K562 (cell line): ENCODE data around the gene ARHGEF1. TPM values are rescaled to one million over a fixed set of nuclear protein-coding genes. Genes with fewer than 3 reads are reported as not detected.

Experiments used
- ATAC-seq: fragments of 200-7000 bp; cut with Tn5 transposase; 3 replicates; pipeline ENCODE4 v1.9.1; 2020; ENCODE audit warnings: moderate library complexity
- BruUV-seq: library from RNA; stranded (reverse); fragments of 400-500 nt; replicated peaks from 2 replicates; lab custom pipeline; 2021; lab: Mats Ljungman, UMichigan
- CTCF ChIA-PET: fragments of 300-600 bp; formaldehyde crosslinking; extraction: SDS; loops from one replicate; lab custom pipeline; 2021; ENCODE audit warnings: low intra/inter-chr PET ratio; lab: Yijun Ruan, JAX
- POLR2A ChIA-PET: fragments of 300-600, 350-650 bp; sonication (Branson Sonifier 250); formaldehyde crosslinking; extraction: SDS; loops from one replicate; lab custom pipeline; 2021; ENCODE audit warnings: antibody characterized with exemption, inconsistent platforms; lab: Yijun Ruan, JAX
- DNase-seq, 4 experiments: peaks; one replicate each; pipeline versions ENCODE4 v3.0.0 to v3.0.0-alpha.2; 2011 to 2018; ENCODE audit warnings: low spot score in 3 of 4, mixed read lengths in 3 of 4; ENCODE audit errors: extremely low read depth in 1 of 4
- FAIRE-seq: peaks from 2 replicates; lab custom pipeline; 2011; peaks lifted over from hg19 to GRCh38; lab: Jason Lieb, UNC
- H2AFZ ChIP-seq: 2 replicates; pipeline ENCODE4 v1.6.0; 2011; ENCODE audit warnings: low read depth, low read length, control low read depth, inconsistent platforms
- H3K27ac ChIP-seq: fragments of 200-600 bp; 3 replicates; pipeline ENCODE4 v1.8.0; 2011; ENCODE audit warnings: low read depth, mild to moderate bottlenecking, control low read depth, inconsistent platforms, low read length, moderate library complexity, mixed read lengths; ENCODE audit errors: extremely low read depth
- H3K27me3 ChIP-seq, 2 experiments: fragments of 300-600 bp in 1 of 2; 2 replicates in 1 of 2; 3 replicates in 1 of 2; pipeline versions ENCODE4 v1.6.0 to v1.8.0; 2011; ENCODE audit warnings: inconsistent platforms in 2 of 2, low read length in 2 of 2, mild to moderate bottlenecking in 1 of 2, mixed read lengths in 1 of 2, moderate library complexity in 1 of 2; ENCODE audit not compliant: control insufficient read depth in 2 of 2, insufficient read depth in 2 of 2
- H3K36me3 ChIP-seq: fragments of 300-600 bp; 3 replicates; pipeline ENCODE4 v1.8.0; 2011; ENCODE audit warnings: mild to moderate bottlenecking, low read length, inconsistent platforms; ENCODE audit not compliant: control insufficient read depth, insufficient read depth
- H3K4me1 ChIP-seq, 2 experiments: fragments of 200-600 bp in 1 of 2; replicated peaks in 1 of 2; 2 replicates in 1 of 2; 3 replicates in 1 of 2; pipeline versions ENCODE4 v1.5.1 to v1.8.0; 2011; ENCODE audit warnings: inconsistent platforms in 2 of 2, low read length in 2 of 2, mild to moderate bottlenecking in 1 of 2, mixed read lengths in 1 of 2, moderate library complexity in 1 of 2; ENCODE audit not compliant: control insufficient read depth in 2 of 2, insufficient read depth in 2 of 2
- H3K4me2 ChIP-seq: 2 replicates; pipeline ENCODE4 v1.6.1; 2011; ENCODE audit warnings: low read length, control low read depth, inconsistent platforms, mixed read lengths; ENCODE audit not compliant: insufficient read depth
- H3K4me3 ChIP-seq: fragments of 200-600 bp; sonication (generic), shearing (Covaris generic); 2 replicates; pipeline ENCODE4 v1.5.1; 2016; ENCODE audit warnings: control low read depth, inconsistent platforms
- H3K79me2 ChIP-seq: fragments of 200-600 bp; 3 replicates; pipeline ENCODE4 v1.8.0; 2011; ENCODE audit warnings: low read length, inconsistent platforms; ENCODE audit not compliant: control insufficient read depth, insufficient read depth
- H3K9ac ChIP-seq, 2 experiments: 2 replicates each; pipeline versions ENCODE4 v1.6.0 to v1.6.1; 2011; ENCODE audit warnings: low read depth in 2 of 2, low read length in 2 of 2, control low read depth in 1 of 2, inconsistent platforms in 1 of 2, mild to moderate bottlenecking in 1 of 2, mixed read lengths in 1 of 2; ENCODE audit not compliant: insufficient read depth in 1 of 2
- H3K9me1 ChIP-seq: one replicate; pipeline ENCODE4 v1.6.0; 2011; ENCODE audit warnings: inconsistent platforms, mild to moderate bottlenecking, low read length, moderate library complexity; ENCODE audit not compliant: control insufficient read depth, insufficient read depth
- H3K9me3 ChIP-seq: replicated peaks from 2 replicates; pipeline ENCODE4 v1.5.1; 2011; ENCODE audit warnings: low read depth, low read length, inconsistent platforms; ENCODE audit not compliant: control insufficient read depth, insufficient read depth
- H4K20me1 ChIP-seq: replicated peaks from 2 replicates; pipeline ENCODE4 v1.6.1; 2011; ENCODE audit warnings: low read length, inconsistent platforms, mixed read lengths; ENCODE audit not compliant: control insufficient read depth, insufficient read depth
- CHCHD3 ChIP-seq: fragments of 250-450 bp; sonication (Bioruptor Pico); IDR thresholded peaks from 2 replicates; pipeline ENCODE4 v2.1.2; 2022; ENCODE audit warnings: mild to moderate bottlenecking
- CHD2 ChIP-seq: IDR thresholded peaks from 2 replicates; pipeline ENCODE4 v1.6.1; 2011; ENCODE audit warnings: low read depth, low read length
- HDAC2 ChIP-seq: fragments of 450-650 bp; IDR thresholded peaks from 2 replicates; pipeline ENCODE4 v1.6.1; 2016; ENCODE audit warnings: mild to moderate bottlenecking
- HES1 ChIP-seq: fragments of 450-650 bp; IDR thresholded peaks from 2 replicates; pipeline ENCODE4 v1.6.1; 2016; ENCODE audit warnings: low read depth, mild to moderate bottlenecking, moderate library complexity
- KDM1A ChIP-seq, 2 experiments: fragments of 450-650 bp; IDR thresholded peaks; 2 replicates each; pipeline ENCODE4 v1.6.1; 2016; ENCODE audit warnings: mild to moderate bottlenecking in 2 of 2
- RCOR1 ChIP-seq, 2 experiments: IDR thresholded peaks; 2 replicates each; pipeline ENCODE4 v1.6.1; 2012; ENCODE audit warnings: low read depth in 2 of 2, low read length in 2 of 2, borderline replicate concordance in 1 of 2, improper control_type of control experiment in 1 of 2
- TSHZ1 ChIP-seq: fragments of 250-450 bp; sonication (Bioruptor Pico); IDR thresholded peaks from 2 replicates; pipeline ENCODE4 v1.4.0; 2020; ENCODE audit warnings: mild to moderate bottlenecking, moderate library complexity
- ZBTB40 ChIP-seq, 2 experiments: fragments of 450-650 bp in 1 of 2; sonication (generic) in 1 of 2; formaldehyde crosslinking in 1 of 2; IDR thresholded peaks; 2 replicates each; pipeline versions ENCODE4 v1.7.1 to v1.9.0; 2016 to 2022; ENCODE audit warnings: inconsistent platforms in 1 of 2, mild to moderate bottlenecking in 1 of 2, missing genetic modification reagents in 1 of 2
- WGBS: fragments of 100-300 bp; shearing (Covaris generic); methylation state at CpG from one replicate; pipeline ENCODE4 v1.1.6; 2016; ENCODE audit warnings: low coverage, mixed read lengths; ENCODE audit not compliant: insufficient coverage; ENCODE audit errors: missing lambda C conversion rate; 5-methylcytosine and 5-hydroxymethylcytosine counted together
- in situ Hi-C: fragments of 300-500 bp; cut with MboI; formaldehyde crosslinking; loops from 4 replicates; pipeline ENCODE4 v1.15.0; 2018; ENCODE audit warnings: inconsistent platforms, mixed read lengths
- intact Hi-C: fragments of 100-400 bp; cut with micrococcal nuclease; formaldehyde crosslinking; loops from 2 replicates; pipeline ENCODE4 v1.14.2; 2022
- polyA plus RNA-seq, 8 experiments: library from polyadenylated mRNA; depleted of rRNA in 4 of 8; stranded (reverse) in 5 of 8; unstranded in 3 of 8; fragments of >200 nt; fragmentation: Nextera tagmentation in 2 of 8; fragmentation: Illumina TruSeq in 1 of 8; extraction: Ambion mirVana in 2 of 8; extraction: Trizol in 1 of 8; gene quantifications; 2 replicates each; pipeline versions ENCODE4 v1.2.1 to v1.2.3, GENCODE V29; 2011 to 2014; ENCODE audit warnings: inconsistent platforms in 1 of 8, missing spikeins in 1 of 8
- total RNA-seq, 7 experiments: library from RNA; depleted of rRNA in 6 of 7; stranded (reverse); fragments of >200 nt in 6 of 7; fragmentation: Illumina TruSeq in 2 of 7; extraction: Trizol in 2 of 7; gene quantifications; 2 replicates each; pipeline versions ENCODE4 v1.2.1 to v1.2.3, GENCODE V29; 2011 to 2021; ENCODE audit warnings: low replicate concordance in 1 of 7

The ARHGEF1 gene
- total and polyA plus RNA-seq, 9 of the 15 experiments (the other 6 are each of a cell fraction or from before 2014, with no cell fraction given) = 1.9 to 149 (median 29.8) TPM

DNA sequence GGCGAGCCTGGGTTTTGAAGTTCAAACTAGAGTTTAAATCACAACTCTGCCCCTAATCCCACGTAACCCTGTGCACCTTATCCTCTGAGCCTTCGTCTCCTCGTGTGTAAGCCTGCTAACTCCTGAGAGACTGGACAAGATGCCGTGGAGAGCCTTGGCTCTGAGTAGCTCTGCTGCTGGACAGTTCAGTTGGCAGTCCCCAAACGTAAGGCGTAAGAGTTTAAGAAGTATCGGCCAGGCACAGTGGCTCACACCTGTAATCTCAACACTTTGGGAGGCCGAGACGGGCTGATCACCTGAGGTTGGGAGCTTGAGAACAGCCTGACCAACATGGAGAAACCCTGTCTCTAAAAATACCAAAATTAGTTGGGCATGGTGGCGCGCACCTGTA is 10.6 kb upstream of the ARHGEF1 start:
- no peak overlapping the region for H3K4me3 ChIP-seq
- no peaks in the 10 kb centered on the region for H3K9me3 ChIP-seq
- ATAC-seq (peak; percentile 31), FAIRE-seq (peak; percentile 76), DNase-seq (peak in 1 of 4 experiments; percentile 39)
- in situ Hi-C loops (loop anchor here (5.0 kb wide), 1 partner anchor 75 kb away; no protein-coding TSS in a partner anchor), intact Hi-C loops (loop anchor here (2.0 kb wide), 1 partner anchor 86 kb away; the partner anchor contains the start of gene RABAC1)
- H3K79me2 ChIP-seq = peaks cover 13% of the 10 kb centered on the region
- H3K36me3 ChIP-seq = peaks cover 44% of the 10 kb centered on the region; the same call in 2 of the 3 replicates
- WGBS = 52% methylated on average over 12 of the region's 12 CpGs
- H3K9me1 ChIP-seq = no peaks in the 10 kb centered on the region
- H3K9ac ChIP-seq = no peak overlapping the region
- H3K4me1 ChIP-seq = peaks cover 13 to 33% of the 10 kb centered on the region in 2 experiments
- no peak overlapping the region for H3K4me2 ChIP-seq
- H3K27me3 ChIP-seq = no peaks in the 10 kb centered on the region
- peaks cover 40% of the 10 kb centered on the region for H4K20me1 ChIP-seq
- CTCF ChIA-PET = interaction anchor here (1.0 to 5.4 kb wide), 3 partner anchors 79 to 163 kb away, joined by 5 to 35 read pairs (median 18); no protein-coding TSS in a partner anchor
- POLR2A ChIA-PET = interaction anchor here (1.4 to 6.2 kb wide), 4 partner anchors 9 to 86 kb away, joined by 3 to 54 read pairs (median 20); partner anchors contain the start of genes RABAC1 and RPS19
- BruUV-seq = no TSS peak
- peak overlapping the region; percentile 40; the same call in 1 of the 3 replicates for H3K27ac ChIP-seq
- H2AFZ ChIP-seq = no peak overlapping the region
- TF ChIP-seq KDM1A (IDR thresholded peaks at IDR 0.05) = no peak
- TF ChIP-seq CHCHD3 (CRISPR knock-in tag) = no peak
- TF ChIP-seq HDAC2 = no peak
- TF ChIP-seq TSHZ1 (CRISPR knock-in tag) = no peak
- no peak for TF ChIP-seq ZBTB40 (IDR thresholded peaks at IDR 0.05)
- TF ChIP-seq ZBTB40 (CRISPR knock-in tag; IDR thresholded peaks at IDR 0.05) = no peak
- TF ChIP-seq HES1 = no peak
- TF ChIP-seq CHD2 = 0 out of 2 replicates have a peak, but pooled peaks have one; percentile 13
- TF ChIP-seq RCOR1 (IDR thresholded peaks at IDR 0.05; ENCODE audit: borderline replicate concordance in 1 of 2, low read depth in 2 of 2, low read length in 2 of 2) = no peak
